Measurements from ENCODE around the gene SP7.
"Not testable (repeated sequence)": the region's sequence is repeated elsewhere in the genome, so short reads cannot be mapped to it uniquely, and the experiment has no call there.

The SP7 gene

DNA sequence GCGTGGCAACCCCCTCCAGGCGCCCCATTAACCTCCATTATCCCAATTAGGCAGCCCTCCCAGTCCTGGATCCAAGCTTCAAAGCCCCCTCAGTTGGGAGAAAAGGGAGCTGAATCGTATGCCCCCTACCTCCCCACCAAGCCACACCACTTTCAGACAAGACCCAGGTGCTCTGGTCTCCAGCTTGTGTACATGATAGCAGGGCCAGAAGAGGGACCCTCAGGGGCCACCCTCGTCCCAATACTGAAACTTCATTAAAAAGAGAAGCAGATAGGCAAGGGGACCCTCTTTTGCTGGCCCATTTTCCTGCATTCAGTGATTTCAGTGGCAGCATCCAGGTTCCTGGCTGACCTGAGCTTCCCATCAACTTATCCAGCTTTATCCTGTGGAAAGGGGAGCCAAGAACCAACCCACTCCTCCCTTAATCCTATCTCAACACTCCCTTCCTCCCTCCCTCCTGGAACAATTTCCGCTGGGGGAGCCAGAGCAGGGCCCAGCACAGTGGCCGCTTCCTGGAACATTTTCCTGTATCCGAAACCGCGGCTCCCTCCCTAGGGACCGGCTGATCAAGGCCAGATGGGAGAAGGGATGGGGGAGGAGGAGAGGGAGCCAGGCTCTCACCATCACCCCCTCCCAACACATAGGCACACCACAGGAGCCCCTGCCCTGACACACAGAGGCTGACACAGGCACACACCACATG lies 9.5 kb upstream of the SP7 start:
- DNase-seq: no peak

DNA sequence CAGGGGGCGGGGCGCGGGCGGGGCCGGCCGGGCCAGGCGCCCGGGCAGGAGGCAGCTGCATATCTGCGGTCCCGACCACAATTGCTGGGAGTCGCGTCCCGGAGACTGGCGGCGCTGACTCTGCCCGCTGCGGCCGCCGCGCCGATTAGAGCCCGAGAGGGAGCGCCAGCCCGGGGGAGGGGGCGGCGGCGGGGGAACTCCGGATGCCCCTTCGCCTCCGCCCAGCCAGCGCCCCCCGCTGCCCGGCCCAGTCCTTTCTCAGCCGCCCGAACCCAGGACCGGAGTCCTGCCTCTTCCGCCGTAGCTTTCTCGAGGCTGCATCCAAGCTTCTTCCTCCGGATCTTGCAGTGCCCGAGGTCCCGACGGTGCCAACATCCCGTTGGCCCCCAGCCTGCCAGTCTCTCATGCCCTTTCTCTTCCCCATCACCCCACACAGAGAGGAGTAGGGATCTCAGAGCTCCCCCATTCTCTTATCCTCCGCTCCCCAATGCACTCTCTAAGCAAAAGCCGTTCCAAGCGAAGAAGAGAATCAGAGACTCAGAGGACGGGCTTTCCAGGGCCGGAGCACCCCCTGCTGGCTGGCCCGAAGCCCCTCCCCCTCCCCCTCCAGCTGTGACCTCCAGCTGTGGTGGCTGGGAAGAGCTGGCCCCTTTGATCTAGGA lies 8.8 kb upstream of the SP7 start:
- DNase-seq: peak; percentile 83

DNA sequence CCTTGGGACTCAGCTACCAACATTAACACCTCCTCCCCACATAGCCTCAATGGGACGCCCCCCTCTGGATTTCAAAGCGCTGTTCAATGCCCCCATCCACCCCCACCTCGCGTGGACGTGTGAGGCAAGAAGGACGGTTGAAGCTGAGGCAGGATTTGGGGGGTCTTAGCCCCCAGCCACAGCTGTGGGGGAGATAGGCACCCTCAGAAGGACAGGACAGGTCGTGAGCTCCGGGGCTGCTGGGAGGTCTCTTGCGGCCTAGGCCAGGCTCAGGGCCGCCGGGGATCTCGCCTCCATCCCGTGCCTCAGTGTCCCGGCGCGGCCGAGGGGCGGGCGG lies 8.3 kb upstream of the SP7 start:
- no peak for DNase-seq

DNA sequence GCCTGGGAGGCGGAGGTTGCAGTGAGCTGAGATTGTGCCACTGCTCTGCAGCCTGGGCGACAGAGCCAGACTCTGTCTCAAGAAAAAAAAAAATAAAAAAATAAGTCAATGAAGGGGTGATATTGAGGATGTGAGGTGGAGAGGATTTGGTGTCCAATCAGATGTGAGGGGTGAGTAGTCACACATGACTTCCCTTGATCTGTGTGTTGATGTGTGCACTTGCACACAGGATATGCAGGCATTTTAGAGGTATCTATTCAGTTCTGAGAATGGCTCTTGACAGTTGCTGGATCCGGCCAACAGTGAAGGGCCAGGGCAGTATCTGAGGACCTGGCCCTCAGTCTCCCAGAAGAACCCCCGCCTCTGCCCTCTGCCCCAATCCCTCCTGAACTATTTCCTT lies 7.8 kb upstream of the SP7 start:
- DNase-seq: no peak

DNA sequence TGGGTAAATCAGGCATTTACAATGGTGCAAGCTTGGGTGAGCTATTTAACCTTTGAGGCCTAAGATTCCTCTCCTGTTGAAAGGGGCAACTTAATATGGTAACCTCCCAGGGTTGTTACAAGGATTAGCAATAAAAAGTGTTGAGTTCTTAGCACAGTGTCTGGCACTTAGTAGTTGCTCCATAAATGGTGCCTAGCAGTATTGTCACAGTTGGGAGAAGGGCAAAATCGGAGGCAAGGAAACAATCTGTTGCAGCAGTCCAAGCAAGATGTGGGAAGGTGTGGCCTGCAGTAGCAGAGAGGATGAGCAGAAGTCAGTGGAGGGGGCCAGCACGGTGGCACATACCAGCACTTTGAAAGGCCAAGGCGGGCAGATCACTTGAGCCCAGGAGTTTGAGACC lies 7.3 kb upstream of the SP7 start:
- no peak for DNase-seq

DNA sequence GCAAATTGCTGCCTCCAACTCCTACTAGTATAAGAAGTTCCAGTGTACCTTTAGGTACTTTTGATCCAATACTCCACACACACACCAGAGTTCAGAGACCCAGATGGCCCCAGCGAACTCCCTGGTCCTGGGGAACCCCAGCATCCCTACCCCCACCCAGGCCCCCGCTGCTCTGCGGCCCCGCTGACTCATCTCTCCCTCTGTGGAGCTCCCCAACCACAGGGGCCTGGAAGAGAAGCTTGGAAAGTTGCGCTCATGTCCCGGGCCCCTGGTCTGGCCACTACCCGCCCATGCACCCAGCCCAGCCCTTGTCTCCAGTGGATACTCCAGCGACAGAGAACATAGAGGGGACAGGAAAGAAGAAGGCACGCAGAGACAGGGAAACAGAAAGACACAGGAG lies 4.2 kb upstream of the SP7 start:
- no peak for DNase-seq

DNA sequence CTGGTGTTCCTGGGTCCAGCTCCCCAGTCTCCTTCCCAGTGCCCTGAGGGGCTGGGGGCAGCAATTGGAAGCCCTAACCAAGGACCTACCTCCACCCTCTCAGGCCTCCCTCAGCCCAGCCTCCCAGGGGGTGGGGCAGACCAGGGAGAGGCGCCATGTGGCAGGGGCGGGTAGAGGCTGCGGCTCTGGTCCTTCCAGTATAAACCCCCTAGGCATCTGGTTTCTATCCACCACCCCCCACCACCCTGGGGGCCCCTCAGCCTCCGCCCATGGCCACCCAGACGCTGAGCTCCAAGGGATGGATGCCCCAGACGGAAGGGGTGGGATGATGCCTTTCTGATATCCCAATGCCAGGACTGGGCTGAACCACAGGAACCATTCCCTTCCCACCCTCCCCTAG lies 2.8 kb upstream of the SP7 start:
- DNase-seq: no peak

DNA sequence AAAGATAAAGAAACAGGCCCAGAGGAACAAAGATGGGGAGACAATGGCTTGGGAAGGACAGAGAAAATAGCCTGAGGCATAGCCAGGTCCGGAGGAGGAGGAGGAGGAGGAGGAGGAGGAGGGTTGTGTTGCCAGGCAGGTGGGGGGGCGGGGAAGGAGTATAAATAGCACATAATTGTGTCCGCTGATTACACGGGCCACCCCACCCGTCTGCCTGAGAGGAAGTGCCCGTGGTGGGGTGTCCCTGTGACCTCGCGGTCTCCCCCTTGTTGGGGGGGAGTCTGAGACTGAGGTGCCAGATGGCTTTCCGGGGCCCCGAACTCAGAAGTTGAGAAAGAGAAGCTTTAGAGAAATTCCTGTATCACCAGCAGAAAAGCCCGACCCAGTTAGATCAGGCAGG lies 1.9 kb upstream of the SP7 start:
- DNase-seq: no peak

DNA sequence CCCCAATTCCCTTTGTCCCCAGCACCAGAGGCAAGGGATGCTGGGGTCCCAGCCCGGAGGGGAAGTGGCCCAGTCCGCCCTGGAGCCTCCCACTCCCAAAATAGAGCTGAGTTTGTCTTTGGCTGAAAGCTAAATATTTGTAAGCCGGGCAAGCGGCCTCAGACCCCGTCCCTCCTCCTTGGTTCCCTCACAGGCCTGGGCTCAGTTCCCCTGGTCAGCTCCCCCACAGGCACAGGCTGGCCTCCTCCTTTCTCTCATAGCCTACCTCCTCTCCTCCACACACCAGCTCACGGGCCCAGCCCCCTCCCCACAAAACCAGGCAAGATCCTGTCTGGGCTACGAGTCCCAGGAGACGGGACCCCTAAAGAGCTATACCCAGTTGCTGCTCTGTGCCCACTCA lies 1.3 kb downstream of the SP7 start:
- DNase-seq: no peak

DNA sequence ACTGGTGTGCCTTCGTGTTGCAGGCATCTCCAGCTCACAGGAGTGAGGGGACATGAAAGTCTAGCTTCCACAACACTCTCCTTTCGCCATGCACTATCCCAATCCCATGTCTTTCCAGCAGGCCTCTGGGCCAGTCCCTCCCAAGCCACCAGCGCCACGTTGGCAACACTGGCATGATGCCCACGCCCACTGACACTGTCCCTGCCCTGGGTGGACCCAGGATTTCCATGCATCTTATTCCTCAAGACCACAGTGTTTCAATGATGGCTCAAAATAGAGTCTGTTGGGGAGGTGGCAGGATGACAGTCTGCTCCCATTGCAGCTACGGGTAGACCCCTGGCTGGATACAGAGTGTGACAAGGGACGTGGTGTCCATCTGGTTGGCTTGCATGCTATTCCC lies 2.3 kb downstream of the SP7 start:
- DNase-seq: no peak

DNA sequence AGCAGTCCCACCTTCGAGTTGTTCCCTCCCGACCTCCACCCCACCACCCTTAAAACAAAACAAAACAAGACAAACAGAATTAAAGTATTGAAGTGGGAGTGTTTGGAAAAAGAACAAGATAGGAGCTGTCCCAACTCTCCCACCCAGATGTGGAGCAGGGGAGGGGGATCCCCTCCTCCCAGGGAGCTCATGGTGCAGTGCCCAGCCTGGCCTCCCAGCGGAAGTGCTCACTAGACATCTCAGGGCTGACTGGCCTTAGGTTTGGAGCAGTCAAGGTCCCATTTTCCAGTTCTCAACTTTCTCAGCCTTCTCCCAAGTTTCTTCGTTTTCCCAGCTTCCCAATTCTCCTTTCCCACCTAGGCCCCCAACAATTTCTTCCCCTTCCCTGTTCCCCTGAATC lies 2.9 kb downstream of the SP7 start:
- DNase-seq: no peak

DNA sequence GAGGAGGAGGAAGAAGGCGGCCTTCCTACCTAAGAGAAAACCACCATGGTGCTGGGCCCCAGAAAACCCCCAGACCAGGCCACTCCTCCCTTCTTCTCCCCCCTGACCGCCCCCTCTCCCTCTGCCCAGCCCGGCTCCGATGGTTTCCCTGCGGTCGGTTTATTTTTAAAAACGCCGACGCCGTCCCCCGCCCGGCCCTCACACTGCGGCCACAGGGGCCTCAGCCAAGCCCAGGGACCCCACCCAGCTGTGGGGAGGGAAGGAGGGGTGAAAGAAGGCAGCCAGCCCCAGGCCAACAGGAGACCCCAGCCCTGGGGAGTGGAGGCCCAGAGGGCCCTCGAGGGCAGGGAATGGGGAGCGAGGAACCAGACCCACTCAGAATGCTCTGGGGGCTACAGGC lies 3.4 kb downstream of the SP7 start:
- no peak for DNase-seq

DNA sequence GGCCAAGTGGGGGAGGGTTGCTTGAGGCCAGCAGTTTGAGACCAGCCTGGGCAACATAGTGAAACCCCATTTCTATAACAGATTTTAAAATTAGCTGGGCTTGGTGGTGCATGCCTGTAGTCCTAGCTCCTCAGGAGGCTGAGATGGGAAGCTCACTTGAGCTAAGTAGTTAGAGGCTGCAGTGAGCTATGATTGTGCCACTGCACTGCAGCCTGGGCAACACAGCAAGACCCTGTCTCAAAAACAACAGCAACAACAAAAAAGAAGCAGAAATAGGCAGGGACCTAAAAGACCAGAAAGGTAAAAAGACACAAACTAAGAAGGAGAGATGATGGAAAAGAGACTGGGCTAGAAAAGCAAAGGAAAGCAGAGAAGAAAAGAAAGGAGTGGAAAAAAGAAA lies 3.8 kb downstream of the SP7 start:
- not testable (repeated sequence) for DNase-seq

DNA sequence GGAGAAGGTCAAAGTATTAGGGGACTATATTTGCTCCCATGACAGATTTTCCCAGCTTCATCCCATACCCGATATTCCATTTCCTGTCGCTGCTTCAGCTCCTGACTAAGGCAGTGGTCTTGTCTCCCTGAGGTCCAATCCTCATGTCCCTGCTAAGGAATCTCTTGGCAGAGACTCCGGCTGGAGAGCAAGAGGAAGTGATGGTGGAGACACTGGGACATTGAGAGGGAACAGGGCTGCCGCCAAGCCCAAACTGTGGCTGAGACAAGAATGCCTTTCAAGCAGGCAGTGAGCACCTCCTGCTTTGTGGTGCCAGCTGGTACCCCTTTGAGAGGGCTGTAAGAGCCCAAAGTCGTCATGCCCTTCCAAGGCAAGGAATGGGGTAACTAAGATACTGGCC lies 5.5 kb downstream of the SP7 start:
- DNase-seq: no peak

DNA sequence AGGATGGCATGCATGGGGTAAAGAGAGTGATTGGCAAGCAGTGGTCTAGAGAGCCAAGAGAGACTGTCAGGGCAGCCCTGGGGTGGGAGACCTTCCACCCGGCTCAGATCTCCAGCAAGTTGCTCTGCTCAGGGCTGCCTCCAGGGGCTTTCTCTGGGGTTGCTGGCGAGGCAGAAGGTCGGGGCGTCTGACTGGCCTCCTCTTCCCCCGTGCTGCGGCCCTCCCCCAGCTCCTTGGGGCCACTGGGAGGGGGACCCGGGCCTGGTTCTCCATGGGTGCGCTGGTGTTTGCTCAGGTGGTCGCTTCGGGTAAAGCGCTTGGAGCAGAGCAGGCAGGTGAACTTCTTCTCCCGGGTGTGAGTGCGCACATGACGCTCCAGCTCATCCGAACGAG lies 8.1 kb downstream of the SP7 start:
- DNase-seq: no peak

DNA sequence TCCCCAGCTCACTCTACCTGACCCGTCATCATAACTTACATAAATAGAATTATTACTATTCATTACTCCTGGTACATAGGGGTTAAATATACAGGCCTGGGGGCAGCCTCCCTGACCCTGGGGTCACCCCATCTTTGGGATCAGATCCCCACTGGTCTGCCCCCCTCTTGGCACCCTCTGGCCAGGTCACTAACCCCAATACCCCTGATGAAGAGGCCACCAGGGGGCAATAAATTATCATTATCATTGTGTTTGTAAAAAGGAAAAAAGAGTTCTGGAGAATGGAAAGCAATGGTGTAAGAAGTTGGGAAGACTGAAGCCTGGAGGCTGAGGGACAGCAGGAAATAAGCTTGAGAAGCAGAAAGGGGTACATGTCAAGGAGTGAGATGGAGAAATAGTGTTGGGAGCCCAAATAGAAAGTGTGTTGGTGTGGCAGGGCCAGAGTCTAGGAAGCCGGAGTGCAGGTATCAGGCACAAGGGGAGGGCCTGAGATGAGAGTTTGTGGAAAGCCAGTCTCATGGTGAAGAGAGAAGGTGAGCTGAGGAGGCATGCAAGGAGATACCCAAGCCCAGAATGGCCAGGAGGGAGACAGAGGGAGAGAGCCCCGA lies 8.6 kb downstream of the SP7 start:
- no peak for DNase-seq

DNA sequence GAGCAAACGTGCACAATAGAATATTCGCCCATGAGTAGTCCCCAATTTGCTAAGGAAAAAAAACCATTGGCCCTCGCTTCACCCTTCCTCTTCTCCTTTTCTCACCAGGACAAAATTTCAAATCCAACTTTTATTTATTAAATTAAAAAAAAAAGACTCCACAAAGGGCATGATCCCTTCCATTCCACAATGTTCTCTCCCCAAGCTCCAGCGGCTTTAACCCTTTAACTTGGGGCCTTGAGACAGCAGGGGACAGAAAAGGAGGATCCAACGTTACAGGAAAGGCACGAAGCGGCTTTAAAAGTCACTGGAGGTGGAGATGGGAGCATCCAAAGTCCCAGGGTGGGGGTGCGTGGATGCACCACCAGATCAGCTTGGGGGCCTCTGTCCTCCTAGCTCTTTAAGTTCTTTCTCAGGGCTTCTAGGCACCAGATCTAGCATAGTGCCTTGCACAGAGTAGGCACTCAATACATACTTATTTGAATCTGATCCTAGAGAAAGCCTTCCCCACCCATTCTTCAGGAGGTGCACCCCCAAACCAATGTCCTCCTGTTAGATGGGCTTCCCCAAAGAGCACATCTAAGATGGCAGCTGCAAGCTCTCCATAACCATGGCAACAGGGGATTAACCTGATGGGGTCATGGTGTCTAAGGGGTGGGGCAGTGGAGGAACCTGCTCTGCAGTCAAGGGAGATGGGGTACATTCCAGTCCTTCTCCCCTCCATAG lies 9.5 kb downstream of the SP7 start:
- DNase-seq: no peak

DNA sequence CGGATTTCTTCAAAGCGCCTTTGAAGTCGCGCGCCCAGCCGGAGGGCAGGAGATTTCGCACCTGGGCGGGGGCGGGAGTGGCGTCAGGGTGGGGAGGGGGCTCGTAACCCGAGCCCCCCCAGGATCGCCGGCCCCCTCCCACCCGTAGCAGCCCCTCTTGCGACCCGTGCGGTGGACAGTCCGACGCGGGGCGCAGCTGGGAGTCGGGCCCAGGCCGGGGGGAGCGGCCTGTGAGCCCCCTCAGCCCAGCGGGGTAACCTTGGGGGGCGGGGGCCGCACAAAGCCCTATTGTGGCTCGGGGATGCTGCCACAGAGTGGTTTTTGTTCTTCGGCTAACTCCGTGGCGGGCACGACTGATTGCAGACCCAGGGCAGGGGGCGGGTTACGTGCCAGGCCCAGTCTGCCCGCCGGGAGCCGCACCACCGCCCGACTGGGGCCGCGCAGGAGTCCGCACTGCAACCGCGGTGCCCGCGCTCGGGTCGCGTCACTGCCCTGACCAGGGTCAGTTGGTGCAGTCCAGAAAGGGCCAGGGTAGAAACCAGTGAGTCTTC lies 10.6 kb downstream of the SP7 start:
- peak; percentile 52 for DNase-seq

DNA sequence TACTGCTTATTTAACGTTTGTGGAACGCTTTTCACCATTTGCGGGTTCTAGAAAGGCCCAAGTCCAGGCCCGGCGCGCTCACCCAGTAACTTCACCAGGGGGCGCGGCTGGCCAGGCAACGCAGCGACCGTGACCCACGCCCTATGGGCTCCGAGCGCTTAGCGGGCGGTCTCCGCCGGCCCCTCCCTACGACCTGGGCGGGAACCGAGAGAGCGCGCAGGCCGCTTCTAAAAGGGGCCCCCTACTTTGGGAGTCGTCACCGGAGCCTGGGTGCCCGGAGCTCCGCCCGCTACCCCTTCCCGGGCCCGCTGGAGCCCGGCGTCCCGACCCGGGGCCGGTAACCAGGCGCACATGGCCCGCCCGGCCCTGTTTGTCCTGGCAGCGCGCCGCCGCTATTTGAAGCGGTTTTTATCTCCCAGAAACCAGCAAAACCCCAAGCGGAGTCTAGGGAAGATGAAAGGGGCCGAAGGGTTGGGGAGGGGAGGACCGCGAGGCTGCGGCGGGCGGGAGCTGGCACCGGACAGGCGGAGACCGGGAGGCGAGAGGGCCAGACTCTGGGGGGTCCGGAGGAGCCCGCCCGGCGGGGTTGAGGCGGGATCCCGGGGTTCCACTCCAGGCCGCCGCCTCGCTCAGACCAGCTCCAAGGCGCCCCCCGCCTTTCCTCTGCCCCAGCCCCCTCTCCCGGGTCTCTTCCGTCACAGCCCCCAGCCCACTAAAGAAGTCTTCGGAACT lies 11.2 kb downstream of the SP7 start:
- peak; percentile 95 for DNase-seq

DNA sequence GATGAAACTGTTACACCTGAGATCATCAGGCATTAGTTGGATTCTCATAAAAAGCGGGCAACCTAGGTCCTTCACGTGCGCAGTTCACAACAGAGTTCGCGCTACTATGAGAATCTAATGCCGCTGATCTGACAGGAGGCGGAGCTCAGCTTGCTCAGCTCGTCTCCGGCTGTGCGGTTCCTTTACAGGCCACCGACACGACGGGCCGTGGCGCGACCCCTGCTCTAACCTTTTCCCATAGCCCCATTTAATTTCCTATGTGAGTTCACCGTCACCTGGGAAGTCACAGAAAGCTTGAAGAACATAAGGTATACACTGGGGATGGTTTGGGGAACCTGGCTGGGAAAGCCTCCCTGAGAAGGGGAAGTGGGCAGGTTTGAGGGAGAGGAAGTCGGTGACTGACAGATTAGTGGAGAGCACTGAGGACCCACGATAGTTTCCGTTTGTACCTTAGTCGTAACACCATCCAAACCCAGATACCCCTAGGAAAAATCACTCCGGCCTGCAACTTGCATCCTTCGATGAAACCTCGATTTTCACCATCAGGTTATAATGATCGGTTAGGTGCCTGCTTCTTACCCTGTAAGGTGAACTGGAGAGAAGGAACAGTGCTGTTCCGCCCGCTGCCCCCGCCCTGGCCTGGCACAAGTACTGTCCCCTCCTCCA lies 11.9 kb downstream of the SP7 start:
- DNase-seq: peak; percentile 72

DNA sequence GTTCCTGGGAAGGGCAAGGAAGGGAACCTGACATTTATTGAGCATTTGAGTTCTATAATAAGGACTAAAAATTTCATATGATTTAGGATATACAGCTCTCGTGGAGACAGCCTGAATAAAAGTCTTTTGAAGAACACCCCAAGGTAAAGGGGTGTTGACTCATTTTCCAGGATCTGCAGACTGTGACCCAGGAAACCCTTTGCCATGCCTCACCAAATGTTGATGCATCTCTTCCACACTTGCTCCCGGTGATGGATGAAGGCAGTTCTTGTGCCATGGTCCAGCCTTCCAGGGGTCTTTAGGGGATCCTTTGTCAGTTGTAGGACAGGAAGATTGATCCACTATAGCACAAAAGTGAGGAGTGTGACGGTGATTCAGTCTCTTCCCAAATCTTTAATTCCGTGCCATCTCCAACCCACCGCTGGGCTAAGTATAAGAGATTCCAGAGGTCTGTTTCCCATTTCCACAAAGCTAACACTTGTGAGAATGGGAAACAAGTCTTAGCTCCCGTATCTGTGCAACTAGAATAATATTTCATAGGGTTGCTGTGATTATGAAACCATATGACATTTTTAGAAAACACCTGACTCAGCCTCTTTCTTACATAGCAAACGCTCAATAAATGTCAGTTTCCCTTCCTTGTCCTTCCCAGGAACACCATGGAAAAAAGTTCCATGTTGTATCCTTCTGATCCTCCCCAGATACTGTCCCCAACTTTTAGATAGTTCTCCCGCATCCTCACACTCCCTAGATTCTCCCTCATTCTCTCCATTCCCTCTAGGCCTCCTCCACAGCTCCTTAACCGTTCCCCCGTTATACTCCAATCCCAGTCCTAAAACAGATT lies 15.6 kb downstream of the SP7 start:
- DNase-seq: no peak

DNA sequence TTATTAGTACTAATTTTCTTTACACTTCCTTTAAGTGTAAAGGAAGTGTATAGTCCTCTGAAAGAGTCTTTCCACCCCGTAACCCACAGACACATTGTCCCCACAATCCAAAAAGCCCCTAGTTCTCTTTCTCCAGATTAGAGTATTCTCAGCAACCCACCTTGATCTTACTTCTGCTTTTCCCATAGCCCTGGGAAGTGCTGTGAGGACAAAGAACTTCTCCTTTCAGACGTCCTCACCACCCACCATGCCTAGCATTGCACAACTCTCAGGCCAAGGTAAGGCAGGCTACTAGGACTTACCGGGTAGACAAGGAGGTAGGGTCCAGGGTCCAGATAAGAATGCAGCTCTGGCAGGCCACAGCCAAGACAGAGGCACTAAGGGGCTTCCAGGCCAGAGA lies 22.2 kb downstream of the SP7 start:
- DNase-seq: no peak

Data from stimulated activated CD4-positive, alpha-beta T cell treated with anti-CD3 and anti-CD28 coated beads, Interleukin-15, amount 100 ng/mL, for 24 hours (primary cell).